HepG2 (cell line): ENCODE data around the gene CLASP1. TPM values are rescaled to one million over a fixed set of nuclear protein-coding genes. Genes with fewer than 3 reads are reported as not detected.

ENCODE experiments used
- CCAR2 ChIP-seq: fragments of 200-400 bp; formaldehyde crosslinking; optimal IDR thresholded peaks from 2 replicates; pipeline ENCODE3; 2018; ENCODE audit warnings: low read depth, mild to moderate bottlenecking, low read length, moderate library complexity
- CEBPB ChIP-seq: IDR thresholded peaks from 2 replicates; pipeline ENCODE4 v1.6.1; 2011; ENCODE audit warnings: low read depth, low read length, improper control_type of control experiment, borderline replicate concordance
- CEBPG ChIP-seq: IDR thresholded peaks from 2 replicates; pipeline ENCODE4 v1.6.1; 2016
- FOXJ3 ChIP-seq: sonication (generic); formaldehyde crosslinking; IDR thresholded peaks from 2 replicates; pipeline ENCODE4 v1.4.0; 2020; ENCODE audit warnings: missing genetic modification reagents, mild to moderate bottlenecking, borderline replicate concordance
- FOXP1 ChIP-seq, 2 experiments: fragments of 450-650 bp in 1 of 2; IDR thresholded peaks; 2 replicates each; pipeline ENCODE4 v1.6.1; 2017 to 2018; ENCODE audit warnings: antibody characterized with exemption in 1 of 2
- HMGA1 ChIP-seq: sonication (generic); formaldehyde crosslinking; conservative IDR thresholded peaks from 2 replicates; pipeline ENCODE4 v1.4.0; 2020; ENCODE audit warnings: missing genetic modification reagents
- HNF4A ChIP-seq: sonication (generic); formaldehyde crosslinking; IDR thresholded peaks from 2 replicates; pipeline ENCODE4 v1.4.0; 2020; ENCODE audit warnings: missing genetic modification reagents
- HOXA5 ChIP-seq: sonication (generic); formaldehyde crosslinking; IDR thresholded peaks from 2 replicates; pipeline ENCODE4 v1.4.0; 2020; ENCODE audit warnings: missing genetic modification reagents
- JUN ChIP-seq: sonication (generic); formaldehyde crosslinking; IDR thresholded peaks from 2 replicates; pipeline ENCODE4 v1.4.0; 2020; ENCODE audit warnings: mild to moderate bottlenecking, missing genetic modification reagents
- KLF15 ChIP-seq: sonication (generic); formaldehyde crosslinking; IDR thresholded peaks from 2 replicates; pipeline ENCODE4 v1.8.1; 2023; ENCODE audit warnings: borderline replicate concordance, mild to moderate bottlenecking, inconsistent platforms, missing genetic modification reagents, mixed read lengths
- KMT2B ChIP-seq: IDR thresholded peaks from 2 replicates; pipeline ENCODE4 v1.6.1; 2016; ENCODE audit warnings: missing genetic modification reagents, missing compliant biosample characterization
- MXI1 ChIP-seq: IDR thresholded peaks from 3 replicates; pipeline ENCODE4 v1.6.1; 2012; ENCODE audit warnings: low read depth, low read length, inconsistent platforms, borderline replicate concordance
- NR2F1 ChIP-seq, 2 experiments: fragments of 450-650 bp in 1 of 2; formaldehyde crosslinking in 1 of 2; IDR thresholded peaks; 2 replicates each; pipeline versions ENCODE4 v1.5.0 to v1.6.1; 2016 to 2020; ENCODE audit warnings: mild to moderate bottlenecking in 1 of 2, missing compliant biosample characterization in 1 of 2, missing genetic modification reagents in 1 of 2, moderate library complexity in 1 of 2
- PBX2 ChIP-seq: IDR thresholded peaks from 2 replicates; pipeline ENCODE4 v1.6.1; 2016; ENCODE audit warnings: control low read depth
- PRDM4 ChIP-seq: sonication (generic); formaldehyde crosslinking; IDR thresholded peaks from 2 replicates; pipeline ENCODE4 v1.9.0; 2021; ENCODE audit warnings: missing genetic modification reagents, borderline replicate concordance
- SAP130 ChIP-seq: IDR thresholded peaks from 2 replicates; pipeline ENCODE4 v1.6.1; 2016; ENCODE audit warnings: low read depth
- SSRP1 ChIP-seq: IDR thresholded peaks from 2 replicates; pipeline ENCODE4 v1.6.1; 2016; ENCODE audit warnings: control low read depth
- TFDP2 ChIP-seq: sonication (generic); formaldehyde crosslinking; IDR thresholded peaks from 2 replicates; pipeline ENCODE4 v1.4.0; 2020; ENCODE audit warnings: missing genetic modification reagents
- ZNF10 ChIP-seq: sonication (generic); formaldehyde crosslinking; IDR thresholded peaks from 2 replicates; pipeline ENCODE4 v1.4.0; 2020; ENCODE audit warnings: mild to moderate bottlenecking, low read depth, missing genetic modification reagents, borderline replicate concordance
- ZNF292 ChIP-seq: sonication (generic); formaldehyde crosslinking; IDR thresholded peaks from 2 replicates; pipeline ENCODE4 v1.8.1; 2022; ENCODE audit warnings: mild to moderate bottlenecking, low read depth, missing genetic modification reagents, borderline replicate concordance
- ZNF503 ChIP-seq: sonication (generic); formaldehyde crosslinking; IDR thresholded peaks from 2 replicates; pipeline ENCODE4 v1.4.0; 2020; ENCODE audit warnings: missing genetic modification reagents
- polyA plus RNA-seq, 8 experiments: library from polyadenylated mRNA; depleted of rRNA in 3 of 8; stranded (reverse) in 7 of 8; unstranded in 1 of 8; fragments of >200 nt; fragmentation: Illumina TruSeq in 4 of 8; extraction: Trizol in 4 of 8; gene quantifications; 2 replicates each; pipeline versions ENCODE4 v1.2.1 to v1.2.3, GENCODE V29; 2011 to 2016; ENCODE audit warnings: low read depth in 4 of 8, missing spikeins in 1 of 8, mixed read lengths in 1 of 8; ENCODE audit not compliant: insufficient read depth in 1 of 8
- total RNA-seq, 5 experiments: library from RNA; depleted of rRNA; stranded (reverse); fragments of >200 nt; fragmentation: Illumina TruSeq; extraction: Trizol; gene quantifications; 2 replicates each; pipeline ENCODE4 v1.2.3, GENCODE V29; 2016; ENCODE audit warnings: low read depth in 1 of 5
- TF ChIP-seq, protein P1 (sequence below): sonication (generic); formaldehyde crosslinking; IDR thresholded peaks from 2 replicates; pipeline ENCODE4 v1.4.0; 2020; ENCODE audit warnings: missing genetic modification reagents

CLASP1 gene
- total and polyA plus RNA-seq, 2 of the 13 experiments (the other 11 are each of a cell fraction or from before 2014, with no cell fraction given), result 11.7 to 47.9 TPM

DNA sequence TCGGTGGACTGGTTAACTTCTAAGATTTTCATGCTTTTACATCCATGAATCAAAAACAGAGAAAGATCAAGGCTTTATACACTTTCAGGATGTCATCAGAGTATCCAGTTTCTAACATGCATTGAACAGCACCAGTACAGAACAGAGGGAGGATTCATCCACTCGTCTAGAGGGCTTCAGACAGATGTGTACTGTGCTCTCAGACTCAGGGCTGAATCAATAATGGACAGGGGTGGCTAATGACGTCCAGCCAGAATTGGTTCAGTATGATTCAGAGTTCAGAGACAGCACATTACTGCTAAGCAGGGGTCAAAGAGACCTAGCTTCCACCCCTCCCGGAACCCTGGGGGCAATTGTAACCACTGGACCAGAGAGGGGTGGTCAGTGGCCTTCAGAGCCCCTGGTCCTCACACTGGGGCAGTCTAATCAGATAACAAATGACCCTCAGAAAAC is 81.3 kb downstream of the CLASP1 start (continued):
- TF ChIP-seq KLF15 (CRISPR knock-in tag) (no peak), HMGA1 (CRISPR knock-in tag) (no peak), MXI1 (peak; percentile 33; the same call in 1 of the 3 replicates), ZNF10 (CRISPR knock-in tag) (no peak), JUN (CRISPR knock-in tag) (peak; percentile 93), CEBPG (CRISPR knock-in tag) (peak; percentile 52), HOXA5 (CRISPR knock-in tag) (peak; percentile 26; the same call in 1 of the 2 replicates), SAP130 (CRISPR knock-in tag) (peak; percentile 85), FOXP1 (IDR thresholded peaks at IDR 0.05) (no peak), FOXP1 (CRISPR knock-in tag; IDR thresholded peaks at IDR 0.05) (peak; percentile 64; the same call in 1 of the 2 replicates), FOXJ3 (CRISPR knock-in tag) (peak; percentile 70; the same call in 1 of the 2 replicates), KMT2B (CRISPR knock-in tag) (peak; percentile 41; the same call in 1 of the 2 replicates), SSRP1 (CRISPR knock-in tag) (0 out of 2 replicates have a peak, but pooled peaks have one; percentile 52), PRDM4 (CRISPR knock-in tag) (no peak), PBX2 (CRISPR knock-in tag) (peak; percentile 57), NR2F1 (CRISPR knock-in tag; IDR thresholded peaks at IDR 0.05) (0 out of 4 replicates have a peak, but pooled peaks of 1 of the 2 experiments have one; percentile 39), HNF4A (CRISPR knock-in tag) (peak; percentile 81), CEBPB (no peak), CCAR2 (no peak), ZNF503 (CRISPR knock-in tag) (peak; percentile 72; the same call in 1 of the 2 replicates), TFDP2 (no peak), ZNF292 (peak; percentile 87; the same call in 1 of the 2 replicates)
- TF ChIP-seq, protein P1, sequence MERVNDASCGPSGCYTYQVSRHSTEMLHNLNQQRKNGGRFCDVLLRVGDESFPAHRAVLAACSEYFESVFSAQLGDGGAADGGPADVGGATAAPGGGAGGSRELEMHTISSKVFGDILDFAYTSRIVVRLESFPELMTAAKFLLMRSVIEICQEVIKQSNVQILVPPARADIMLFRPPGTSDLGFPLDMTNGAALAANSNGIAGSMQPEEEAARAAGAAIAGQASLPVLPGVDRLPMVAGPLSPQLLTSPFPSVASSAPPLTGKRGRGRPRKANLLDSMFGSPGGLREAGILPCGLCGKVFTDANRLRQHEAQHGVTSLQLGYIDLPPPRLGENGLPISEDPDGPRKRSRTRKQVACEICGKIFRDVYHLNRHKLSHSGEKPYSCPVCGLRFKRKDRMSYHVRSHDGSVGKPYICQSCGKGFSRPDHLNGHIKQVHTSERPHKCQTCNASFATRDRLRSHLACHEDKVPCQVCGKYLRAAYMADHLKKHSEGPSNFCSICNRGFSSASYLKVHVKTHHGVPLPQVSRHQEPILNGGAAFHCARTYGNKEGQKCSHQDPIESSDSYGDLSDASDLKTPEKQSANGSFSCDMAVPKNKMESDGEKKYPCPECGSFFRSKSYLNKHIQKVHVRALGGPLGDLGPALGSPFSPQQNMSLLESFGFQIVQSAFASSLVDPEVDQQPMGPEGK, result peak; percentile 89
